ENCODE data around the gene POLE3.
"Not testable (repeated sequence)": the region's sequence is repeated elsewhere in the genome, so short reads cannot be mapped to it uniquely, and the experiment has no call there.

The POLE3 gene

DNA sequence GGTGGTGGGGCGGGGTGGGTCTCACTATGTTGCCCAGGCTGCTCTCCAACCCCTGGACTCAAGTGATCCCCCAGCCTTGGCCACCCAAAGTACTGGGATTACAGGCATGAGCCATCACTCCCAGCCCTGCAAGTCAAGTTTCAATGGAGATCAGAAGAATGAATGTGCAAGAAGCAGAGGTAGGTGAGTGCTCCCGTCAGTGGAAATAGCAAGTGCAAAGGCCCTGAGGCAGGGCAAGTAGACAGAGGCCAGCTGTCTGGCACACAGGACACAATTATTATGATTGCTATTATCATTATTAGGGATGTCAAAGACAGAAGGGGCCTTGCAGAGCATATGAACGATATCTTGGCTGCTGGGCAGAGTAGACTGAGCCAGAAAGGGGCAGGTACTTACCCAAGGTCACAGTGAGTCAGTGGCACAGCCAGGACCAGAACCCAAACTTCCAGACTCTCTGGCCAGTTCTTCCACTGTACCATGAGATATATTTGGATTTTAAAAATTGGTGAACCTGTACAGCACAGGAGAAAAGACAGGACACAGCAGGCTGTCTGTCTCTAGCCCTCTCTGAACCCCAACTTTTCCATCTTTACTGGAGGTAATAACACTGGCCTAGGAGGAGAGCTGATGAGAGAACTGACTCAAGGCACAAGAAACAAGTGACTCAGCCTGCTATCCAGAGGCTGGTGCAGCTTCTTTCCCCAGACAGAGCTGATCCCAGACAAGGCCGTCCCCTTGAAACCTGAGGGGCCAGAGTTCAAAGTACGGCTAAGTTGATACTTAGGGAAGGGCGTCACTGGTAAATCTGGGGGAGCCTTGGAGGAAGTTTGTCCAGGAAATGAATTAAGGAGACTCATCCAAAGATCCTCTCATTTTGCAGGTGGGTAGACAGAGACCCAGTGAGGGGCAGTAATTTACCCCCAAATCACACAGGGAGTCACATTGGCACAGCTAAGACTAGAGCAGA lies 35.1 kb downstream of the POLE3 start:
- no peak for DNase-seq

DNA sequence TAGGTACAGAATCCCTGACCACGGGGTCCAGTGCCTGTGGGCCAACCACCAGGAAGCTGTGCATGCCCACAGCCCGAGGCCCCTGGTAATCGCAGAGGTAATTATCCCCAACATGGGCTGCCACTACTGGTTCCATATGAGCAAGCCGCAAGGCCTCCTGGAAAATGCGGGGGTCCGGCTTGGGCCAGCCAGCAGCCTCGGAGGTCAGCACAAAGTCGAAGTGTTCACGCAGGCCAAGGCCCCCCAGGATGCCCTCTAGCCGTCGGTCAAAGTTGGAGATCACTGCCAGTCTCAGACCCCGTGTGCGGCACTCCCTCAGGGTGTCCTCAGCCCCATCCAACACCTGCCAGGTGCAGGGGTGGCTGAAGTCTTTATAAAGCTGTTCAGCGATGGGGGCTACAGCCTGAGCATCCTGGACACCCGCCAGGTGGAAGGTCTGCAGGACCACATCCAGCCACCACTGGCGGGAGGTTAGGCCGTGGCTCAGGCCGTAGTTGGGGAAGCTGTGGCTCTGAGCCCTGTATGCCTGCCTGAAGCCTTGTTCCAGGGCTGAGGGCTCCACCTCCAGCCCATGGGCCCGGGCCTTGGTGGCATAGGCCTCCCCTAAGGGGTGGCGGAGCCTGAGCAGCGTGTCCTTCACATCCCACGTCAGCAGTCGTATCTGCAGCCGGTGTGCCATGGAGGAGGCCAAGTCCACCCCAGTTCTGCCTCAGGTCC lies 36.6 kb downstream of the POLE3 start:
- DNase-seq, result no peak

DNA sequence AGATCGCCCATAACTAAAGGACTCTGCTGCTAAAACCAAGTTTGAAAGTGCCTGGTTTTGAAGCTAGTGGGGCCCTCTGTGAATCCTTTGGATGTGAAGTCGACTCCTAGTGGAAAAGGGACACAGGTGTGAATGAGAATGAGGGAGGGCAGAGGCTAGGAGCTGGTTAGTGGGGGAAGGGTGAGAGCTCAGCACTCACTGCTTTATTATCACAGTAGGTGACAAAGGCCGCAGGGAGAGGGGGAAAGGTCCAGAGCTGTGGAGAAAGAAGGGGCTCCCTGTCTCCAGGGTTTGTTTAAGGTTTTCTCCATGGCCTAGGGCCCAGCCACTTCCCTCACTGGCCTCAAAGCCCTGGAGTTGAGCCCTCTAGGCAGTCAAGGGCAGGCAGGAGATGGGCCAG lies 37.2 kb downstream of the POLE3 start:
- no peak for DNase-seq

DNA sequence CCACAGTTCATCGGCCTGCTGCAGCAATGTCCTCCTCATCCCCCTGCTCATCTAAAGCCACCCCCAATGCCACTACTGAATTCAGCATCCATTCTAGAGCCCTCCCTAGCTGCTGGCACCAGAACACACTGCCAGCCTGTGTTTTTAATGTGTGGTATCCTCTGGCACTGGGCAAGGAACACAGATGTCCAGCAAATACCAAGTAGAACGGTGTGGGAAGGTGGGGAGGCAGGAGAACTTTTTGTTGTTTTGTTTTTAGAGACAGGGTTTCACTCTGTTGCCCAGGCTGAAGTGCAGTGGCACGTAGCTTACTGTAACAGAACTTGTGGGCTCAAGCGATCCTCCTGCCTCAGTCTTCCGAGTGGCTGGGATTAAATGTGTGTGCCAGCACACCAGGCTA lies 38.4 kb downstream of the POLE3 start:
- DNase-seq, result no peak

DNA sequence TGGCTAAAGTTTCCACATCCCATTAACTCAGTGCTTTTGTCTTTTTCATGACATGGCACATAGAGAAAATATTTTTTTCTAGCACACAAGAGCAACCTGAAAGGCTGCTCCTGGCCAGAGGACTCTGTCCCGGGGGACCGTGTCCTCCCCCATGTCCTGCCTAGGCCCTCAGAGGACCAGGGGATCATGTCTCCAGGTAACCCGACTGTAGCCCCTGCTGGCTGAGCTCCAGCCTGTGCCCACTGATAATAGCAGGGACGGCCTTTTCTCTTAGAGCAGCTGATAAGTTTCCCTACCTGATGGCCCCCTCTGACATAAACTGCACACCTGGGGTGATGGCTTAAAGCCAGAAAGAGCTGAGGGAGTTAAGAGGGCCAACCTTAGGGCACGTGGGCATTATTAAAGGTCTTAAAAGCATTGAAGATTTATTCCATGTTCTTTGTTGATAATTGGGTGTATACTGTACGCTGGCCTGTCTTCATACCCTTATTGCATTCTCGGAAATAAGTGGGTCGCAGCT lies 39.6 kb downstream of the POLE3 start:
- DNase-seq, result no peak

DNA sequence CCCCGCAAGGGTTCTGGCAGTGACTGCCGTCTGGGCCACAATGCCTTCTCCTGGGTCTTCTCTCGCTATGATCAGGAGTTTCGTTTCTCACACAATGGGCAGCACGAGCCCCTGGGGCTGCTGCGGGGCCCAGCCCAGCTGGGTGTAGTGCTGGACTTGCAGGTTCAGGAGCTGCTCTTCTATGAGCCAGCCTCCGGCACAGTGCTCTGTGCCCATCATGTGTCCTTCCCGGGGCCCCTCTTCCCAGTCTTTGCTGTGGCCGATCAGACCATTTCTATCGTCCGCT lies 40.7 kb downstream of the POLE3 start:
- no peak for DNase-seq

DNA sequence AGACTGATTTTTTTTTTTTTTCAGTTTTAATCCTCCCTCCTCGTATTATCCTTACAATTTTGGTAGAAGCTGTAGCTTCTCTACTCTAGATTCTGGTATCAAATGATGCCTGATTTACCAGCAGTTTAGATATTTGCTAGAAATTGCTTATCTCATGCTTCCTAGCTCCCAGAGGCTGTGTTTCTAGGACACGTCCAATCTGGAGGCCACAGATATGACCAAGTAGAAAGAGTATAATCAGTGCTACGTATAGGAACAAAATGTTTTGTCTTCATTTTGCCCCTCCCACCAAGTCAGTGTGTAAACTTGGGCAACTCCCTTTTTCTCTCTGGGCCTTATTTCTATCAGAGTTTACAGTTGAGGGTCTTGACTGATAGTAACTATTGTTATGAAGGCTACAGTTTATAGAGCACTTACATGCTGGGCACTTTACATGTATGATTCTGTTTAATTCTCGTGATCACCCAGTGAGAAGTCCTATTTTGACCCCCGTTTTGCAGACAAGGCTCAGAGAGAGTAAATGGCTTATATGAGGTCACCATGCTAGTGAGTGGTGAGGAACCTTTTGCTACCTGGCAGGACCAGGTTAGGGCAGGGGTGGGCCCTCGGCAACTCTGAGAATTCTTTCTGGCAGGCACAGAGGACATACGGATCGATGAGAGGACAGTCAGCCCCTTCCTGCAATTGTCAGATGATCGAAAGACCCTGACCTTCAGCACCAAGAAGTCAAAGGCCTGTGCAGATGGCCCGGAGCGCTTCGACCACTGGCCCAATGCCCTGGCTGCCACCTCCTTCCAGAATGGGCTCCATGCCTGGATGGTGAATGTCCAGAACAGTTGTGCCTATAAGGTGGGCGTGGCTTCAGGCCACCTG lies 41.3 kb downstream of the POLE3 start:
- no peak for DNase-seq

DNA sequence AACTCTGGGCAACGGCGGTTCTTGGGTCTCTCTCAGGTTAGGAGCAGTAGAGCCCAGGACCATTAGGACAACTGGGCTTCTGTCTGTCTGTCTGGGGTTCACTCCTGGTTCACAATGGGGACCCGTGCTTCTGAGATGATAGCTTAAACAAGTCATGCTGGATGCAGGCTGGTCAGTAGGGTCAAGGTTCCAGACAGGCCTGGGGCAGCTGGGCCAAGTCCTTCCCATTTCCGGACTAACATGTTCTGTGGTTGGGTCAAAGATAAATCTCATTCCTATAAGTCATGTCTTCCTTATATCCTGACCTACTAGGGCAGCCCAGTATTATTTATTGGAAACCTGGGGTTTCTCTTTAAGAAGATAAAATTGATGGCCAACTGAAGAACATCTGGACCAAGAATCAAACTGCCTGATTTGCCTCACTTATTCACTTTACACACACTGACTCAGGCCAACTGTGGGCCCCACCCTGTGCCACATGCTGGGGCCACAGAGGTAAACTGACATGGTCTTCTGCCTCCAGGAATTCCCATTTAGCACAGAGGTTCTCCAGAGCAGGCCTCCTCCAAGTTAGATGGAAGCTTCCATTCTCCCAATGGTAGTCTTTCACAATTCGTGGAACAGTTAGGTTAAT lies 42.0 kb downstream of the POLE3 start:
- DNase-seq, result no peak

DNA sequence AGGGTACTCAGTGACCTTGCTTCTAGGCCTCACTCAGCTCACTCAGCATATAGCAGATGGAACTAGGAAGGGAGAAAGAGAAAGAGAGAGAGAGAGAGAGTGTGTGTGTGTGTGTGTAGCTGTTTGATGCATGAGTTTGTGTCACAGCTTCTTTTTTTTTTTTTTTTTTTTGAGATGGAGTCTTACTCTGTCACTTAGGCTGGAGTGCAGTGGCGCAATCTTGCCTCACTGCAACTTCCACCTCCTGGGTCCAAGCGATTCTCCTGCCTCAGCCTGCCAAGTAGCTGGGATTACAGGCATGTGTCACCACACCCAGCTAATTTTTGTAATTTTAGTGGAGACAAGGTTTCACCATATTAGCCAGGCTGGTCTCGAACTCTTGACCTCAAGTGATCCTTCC lies 44.8 kb downstream of the POLE3 start:
- DNase-seq, result not testable (repeated sequence)

DNA sequence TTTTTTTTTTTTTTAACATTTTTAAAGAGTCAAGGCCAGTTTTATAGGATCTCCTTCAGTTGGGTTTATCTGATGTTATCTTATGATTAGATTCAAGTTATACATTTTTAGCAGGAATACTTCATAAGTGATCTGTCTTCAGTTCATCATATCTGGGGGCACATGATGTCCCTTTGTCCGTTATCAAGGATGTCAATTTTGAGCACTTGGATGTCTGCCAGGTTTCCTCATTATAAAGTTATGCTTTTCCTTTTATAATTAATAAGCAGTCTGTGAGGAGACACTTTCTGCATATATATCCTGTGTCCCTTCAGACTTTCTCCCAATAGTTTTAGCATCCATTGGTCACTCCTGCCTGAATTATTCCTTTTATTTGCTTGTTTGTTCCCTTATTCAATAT lies 45.5 kb downstream of the POLE3 start:
- DNase-seq, result no peak

DNA sequence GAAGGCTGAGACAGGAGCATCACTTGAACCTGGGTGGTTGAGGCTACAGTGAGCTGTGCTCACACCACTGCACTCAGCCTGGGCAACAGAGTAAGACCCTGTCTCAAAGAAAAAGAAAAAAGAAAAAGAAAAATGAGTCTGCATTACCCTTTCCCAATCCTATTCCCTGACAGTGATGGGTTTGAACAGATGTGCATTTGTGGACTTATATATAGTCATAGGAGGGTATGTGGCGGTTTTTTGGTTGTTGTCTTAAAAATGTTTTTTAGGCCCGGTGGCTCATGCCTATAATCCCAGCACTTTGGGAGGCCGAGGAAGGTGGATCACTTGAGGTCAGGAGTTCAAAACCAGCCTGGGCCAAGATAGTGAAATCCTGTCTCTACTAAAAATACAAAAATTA lies 47.1 kb downstream of the POLE3 start:
- DNase-seq, result no peak

DNA sequence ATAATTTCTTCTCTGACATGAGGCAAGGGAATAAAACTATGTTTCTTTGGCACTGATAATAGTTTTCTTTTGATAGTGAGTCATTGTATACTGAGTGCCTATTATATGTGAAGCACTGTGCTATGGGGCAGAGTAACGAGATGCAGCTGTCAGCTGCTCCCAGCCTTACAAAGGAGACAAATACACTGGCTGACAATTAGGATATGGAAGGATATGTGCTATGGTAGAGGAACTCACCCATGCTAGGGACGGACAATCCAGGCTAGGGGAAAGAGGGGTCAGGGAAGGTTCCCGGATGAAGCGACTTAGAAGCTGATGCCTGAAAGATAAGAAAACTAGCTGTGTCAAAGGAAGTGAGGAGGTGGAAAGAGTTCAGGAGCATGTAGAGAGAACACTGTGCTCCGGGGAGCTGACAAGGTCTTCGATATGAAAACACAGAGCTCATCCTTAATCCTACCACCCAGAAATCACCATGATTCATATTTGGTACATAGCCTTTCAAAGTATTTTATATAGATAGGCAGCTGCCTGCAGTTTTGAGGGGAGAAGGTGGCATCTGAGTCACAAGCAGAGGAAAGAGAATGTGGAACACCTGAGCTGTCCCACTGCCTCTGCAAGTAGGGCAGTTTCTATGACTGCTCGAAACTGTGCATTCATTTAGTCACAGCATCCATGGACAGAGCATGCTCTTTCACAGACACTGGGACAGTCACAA lies 49.0 kb downstream of the POLE3 start:
- no peak for DNase-seq

DNA sequence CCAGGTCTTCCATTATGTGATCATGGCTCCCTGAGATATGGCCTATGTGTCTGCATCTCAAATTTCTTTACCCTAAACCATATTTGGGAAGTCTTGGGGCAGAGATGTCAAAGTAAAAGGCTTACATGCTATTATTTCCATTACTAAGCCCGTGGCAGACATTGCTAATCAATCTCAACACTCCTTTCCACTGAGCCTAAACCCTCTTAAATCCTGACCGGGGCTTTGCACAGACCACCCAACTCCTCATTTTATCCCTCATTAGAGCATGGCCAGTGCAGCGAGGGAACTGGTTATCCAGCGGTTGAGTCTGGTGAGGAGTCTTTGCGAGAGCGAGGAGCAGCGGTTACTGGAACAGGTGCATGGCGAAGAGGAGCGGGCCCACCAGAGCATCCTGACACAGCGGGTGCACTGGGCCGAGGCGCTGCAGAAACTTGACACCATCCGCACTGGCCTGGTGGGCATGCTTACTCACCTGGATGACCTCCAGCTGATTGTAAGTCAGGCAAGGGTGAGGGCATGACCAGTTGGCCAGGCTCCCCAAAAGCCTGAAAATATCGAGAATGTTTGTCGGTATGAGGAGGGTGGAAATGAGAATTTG lies 50.1 kb downstream of the POLE3 start:
- DNase-seq, result no peak

DNA sequence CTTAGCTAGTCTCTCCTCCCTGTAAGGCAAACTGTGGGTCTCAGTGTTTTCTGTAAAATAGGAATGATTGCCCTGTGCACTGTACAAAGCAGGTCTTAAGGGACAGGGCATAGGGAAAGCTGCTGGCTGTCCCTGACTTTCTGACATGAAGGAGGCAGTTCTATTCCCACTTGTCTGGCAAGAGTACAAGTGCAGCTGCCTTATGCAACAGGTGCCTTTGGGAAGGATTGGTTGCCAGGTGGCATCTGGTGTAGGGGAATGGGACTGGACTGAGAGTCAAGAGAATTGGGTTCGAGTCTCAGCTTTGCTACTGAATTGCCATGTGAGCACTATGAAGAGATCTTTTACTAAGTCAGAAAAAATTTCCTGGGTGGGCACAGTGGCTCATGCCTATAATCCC lies 51.1 kb downstream of the POLE3 start:
- no peak for DNase-seq

Data from left hindlimb (tissue), 1 donor.